NCI-H2029 treated with DMSO at 0.1 percent for 48 hours (cell line): ENCODE data around the gene IQSEC1.

ENCODE experiments used
- DNase-seq: peaks from one replicate; lab custom pipeline; 2025; lab: John Stamatoyannopoulos, UW

IQSEC1 gene

GRCh38 chr3:12968541-12968940 is 104.7 kb downstream of the IQSEC1 start:
- no peak for DNase-seq

DNA sequence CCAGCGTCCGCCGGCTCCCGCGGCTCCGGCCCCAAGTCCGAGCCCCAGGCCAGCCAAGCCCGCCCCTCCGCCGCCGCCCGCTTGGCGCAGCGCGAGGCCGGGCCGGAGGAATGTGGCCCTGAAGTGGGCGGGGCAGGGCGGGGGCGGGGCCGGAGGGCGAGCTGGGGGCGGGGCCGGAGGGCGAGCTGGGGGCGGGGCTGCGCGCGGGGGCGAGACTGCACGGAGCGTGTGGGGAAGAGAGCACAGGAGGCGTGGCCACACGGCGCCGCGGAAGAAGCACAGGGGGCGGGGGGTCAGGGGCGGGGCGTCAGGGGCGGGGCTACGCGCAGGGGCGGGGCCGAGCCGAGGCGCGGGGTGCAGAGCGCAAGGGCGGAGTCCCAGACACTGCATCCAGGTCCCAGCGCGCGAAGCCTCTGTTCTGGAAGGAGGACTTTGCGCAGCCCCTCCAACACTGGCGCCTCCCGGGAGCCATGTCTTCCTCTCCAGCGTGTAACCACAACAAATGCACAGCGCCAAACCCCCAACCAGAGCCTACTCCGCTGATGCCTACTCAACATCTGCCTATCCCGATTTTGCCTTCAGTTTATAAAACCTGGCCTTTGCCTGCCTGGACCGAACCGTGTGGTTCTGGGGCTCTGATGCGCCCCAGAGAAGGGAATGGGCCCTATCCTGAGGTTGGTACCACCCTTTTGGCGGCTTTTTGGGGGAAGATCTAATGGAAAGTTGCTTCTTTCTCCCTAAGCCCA is 105.5 kb downstream of the IQSEC1 start:
- peak; percentile 93 for DNase-seq

DNA sequence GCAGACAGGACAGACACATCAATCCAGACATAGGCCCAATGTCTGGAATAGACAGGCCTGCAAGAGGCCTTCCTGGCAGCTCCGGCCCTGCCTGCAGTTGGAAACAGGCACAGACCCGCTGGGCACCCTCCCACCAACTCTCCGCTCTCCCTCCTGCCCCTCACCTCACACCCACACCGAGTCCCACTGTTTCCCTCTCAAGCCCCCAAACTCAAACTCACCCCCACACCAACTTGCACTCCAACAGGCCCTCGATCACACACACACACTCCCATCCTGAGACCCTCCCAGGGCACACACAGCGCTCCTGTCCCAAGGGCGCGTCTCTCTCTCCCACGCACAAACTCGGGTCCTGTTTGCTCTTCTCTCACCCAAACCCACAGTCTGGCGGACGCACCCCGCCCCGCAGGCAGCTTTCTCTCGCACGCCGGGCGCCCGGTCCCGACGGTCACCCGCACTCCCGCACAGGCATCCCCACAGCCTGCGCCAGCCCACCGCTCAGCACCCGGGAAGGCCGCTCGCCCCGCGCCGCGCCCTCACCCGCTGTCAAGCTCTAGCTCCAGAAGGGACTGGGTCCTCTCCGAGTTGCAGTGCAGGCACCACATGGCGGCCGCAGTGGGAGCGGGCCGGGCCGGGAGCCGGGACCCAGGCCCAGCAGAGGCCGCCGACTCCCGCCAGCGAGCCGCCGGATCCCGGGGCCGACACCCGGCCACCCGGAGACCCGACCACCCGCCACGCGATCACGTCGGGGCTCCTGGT is 106.2 kb downstream of the IQSEC1 start:
- DNase-seq, result no peak

DNA sequence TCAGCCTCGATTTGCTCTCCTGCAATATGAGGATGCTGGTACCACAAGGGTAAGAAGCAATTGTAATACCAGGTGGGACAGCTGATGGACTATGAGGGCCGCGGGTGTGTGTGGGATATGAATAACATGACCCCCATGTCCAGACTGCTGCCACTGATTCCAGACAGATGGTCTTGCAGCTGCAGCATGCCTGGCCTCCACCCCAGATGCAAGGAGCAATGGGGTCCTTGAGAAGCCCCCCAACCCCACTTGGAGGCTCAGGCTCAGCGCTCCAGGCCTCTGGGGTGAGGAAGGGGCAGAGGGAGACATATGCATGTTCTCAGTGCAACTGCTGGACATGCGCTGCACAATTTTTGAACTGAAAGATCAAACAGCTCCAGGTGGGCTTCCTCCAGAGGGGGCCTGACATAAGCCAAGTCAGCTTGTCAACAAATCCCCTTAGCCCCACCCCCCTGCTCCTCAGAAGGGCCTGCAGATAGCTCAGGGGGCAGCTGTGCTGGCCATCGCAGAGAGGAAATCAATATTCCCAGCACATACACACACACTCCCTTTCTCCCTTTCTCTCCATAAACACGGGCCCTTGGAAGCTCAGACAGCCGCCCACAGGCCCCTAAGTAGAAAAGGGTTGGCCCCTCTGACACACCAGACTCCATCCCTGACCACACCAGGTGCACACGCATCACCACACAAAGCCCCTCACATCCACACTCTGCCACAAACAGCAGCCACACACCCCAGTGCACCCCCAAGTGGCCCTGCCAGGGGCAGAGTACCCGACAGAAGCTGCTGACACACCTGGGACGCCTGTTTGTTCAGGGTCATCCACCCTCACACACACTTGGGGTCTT is 107.0 kb downstream of the IQSEC1 start:
- no peak for DNase-seq

GRCh38 chr3:12964711-12965612 is 108.3 kb downstream of the IQSEC1 start:
- peak; percentile 83 for DNase-seq

DNA sequence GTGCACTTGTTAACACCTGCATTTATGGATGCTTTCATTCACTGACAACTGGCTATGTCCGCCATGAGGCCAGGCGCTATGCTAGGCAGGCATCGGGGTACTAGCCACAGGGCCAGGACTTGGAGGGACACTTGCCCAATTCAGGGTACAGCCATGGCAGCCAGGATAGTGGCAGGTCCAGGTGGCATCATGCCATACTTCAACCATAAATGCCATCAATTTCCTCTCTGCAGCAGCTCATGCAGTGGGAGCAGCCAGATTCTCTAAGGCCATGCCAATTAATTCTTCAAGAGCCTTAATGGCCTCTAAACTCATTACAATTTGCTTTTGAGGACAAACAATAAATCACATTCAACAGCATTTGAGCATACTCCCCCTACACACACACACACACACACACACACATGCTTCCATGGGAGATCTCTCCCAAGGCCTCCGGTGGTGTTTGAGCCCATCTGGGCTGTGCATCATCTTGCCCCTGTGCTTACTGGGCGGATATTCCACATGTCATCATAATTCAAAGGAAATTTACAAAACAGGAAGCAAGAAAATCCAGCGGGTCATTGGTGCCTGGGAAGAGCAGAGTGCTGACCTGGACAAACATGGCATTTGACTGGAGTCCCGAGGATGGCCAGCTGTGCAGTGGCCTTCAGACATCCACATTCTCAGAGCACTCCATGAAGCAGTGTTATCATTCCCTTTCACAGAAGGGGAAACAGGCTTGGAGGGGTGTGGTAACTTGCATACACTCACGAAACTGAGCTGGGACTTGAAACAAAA is 109.1 kb downstream of the IQSEC1 start:
- DNase-seq, result peak; percentile 70

DNA sequence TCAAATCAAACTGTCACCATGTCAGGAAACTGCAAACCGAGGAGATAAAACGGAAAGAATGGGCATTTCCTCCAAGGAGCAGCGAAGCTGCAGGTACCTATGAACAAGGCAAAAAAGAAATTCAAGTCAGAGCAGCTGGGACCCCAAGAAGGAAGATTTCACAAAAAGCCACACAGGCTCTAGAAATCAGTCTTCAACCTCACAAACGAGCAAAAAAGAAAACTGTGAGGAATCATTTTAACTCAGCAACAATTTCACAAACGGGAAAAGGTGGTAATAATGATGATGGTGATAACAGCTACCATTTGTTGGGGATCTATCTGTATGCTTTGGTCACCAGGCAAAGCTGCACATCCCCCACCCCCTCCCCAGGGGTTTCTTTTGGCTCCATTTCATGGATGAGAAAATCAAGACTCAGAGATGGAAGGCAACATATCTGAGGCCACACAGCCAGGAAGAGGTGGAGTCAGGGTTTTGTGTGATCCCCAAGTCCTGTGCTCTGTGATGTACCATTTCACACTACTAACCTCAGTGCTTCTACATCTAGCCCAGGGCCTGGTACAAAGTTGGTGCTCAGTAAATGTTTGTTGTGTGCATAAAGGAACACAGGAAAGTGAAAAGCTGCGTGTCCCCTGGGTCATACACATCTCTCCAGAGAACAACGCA is 109.9 kb downstream of the IQSEC1 start:
- DNase-seq, result no peak

- no peak for DNase-seq
Measured at GRCh38 chr3:12962292-12962691, 110.9 kb downstream of the IQSEC1 start.

DNA sequence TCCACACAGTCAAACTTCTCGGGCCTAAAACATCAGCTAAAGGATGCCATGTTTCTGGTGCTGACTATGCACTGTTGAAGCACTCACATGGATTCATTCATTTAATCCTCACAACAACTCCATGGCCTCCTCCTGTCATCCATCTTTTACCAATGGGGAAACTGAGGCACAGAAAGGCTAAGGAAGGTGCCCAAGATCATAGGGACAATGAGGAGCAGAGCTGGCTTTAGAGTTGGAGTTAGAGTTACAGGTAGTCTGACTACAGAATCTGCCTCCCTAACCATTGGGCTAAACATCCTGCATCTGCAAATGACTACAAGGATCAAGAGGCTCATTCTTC is 111.6 kb downstream of the IQSEC1 start:
- no peak for DNase-seq

GRCh38 chr3:12961007-12961696 is 112.1 kb downstream of the IQSEC1 start:
- no peak for DNase-seq

- no peak for DNase-seq
Measured at GRCh38 chr3:12960497-12960896, 112.7 kb downstream of the IQSEC1 start.

- DNase-seq, result no peak
Measured at GRCh38 chr3:12959838-12960378, 113.3 kb downstream of the IQSEC1 start.

DNA sequence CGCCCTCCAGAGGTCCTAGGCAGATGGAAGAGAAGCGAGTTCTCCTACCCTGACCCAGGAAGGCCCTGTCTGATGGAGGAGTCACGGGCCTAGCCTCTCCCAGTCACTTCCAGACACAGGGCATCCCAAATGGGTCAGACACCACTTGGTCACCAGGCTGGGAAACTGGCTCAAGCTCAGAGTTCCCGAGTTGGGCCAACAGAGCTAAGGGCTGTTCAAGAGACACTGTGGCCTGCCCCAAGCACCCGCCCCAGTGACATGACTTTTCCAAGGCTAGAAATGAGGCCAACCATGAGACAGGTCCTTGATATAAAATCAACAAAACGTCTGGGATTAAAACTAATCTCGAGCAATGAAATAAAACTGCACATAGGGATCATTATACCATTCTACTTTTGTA is 113.8 kb downstream of the IQSEC1 start:
- no peak for DNase-seq

DNA sequence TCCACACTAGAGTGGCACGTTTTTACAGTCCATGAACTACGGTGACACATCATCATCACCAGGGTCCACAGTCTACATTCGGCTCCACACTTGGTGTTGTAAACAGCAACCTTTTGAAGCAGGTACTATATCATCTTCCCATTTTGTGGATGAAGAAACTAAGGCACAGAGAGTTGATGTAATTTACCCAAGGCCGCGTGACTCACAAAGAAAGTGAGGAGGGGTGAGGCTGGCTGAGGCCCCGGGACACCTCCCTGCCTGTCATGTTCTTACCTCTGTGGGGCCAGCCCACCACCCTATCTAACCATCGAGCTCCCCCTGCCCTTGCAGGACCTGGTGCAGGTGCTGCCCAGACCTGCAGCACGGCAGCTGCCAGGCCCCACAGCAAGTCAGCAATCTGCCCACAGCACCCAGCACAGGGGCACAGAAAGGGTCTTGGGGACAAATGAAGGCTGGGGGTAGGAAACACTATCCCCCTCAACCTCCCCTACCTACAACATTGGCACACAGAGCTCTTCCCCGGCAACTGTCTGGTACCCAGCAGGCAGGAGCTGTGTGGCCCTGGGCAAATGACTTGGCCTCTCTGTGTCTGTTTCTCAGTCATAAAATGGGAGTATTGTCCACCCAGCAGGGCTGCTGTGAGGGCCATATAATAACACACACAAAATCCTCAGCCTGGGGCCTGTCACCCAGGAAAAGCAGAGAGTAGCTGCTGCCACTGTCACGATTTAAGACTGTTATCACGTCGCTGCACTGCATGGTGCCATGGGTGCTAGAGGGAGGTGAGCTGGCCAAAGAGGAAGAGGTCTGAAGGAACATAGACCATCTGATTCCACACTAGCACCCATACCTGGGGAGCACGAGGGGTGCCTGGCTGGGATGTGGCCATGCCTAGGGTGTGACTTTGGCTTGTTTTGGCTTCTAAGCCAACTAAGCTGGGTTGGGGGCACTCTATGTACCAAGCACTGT is 115.1 kb downstream of the IQSEC1 start:
- DNase-seq, result no peak

DNA sequence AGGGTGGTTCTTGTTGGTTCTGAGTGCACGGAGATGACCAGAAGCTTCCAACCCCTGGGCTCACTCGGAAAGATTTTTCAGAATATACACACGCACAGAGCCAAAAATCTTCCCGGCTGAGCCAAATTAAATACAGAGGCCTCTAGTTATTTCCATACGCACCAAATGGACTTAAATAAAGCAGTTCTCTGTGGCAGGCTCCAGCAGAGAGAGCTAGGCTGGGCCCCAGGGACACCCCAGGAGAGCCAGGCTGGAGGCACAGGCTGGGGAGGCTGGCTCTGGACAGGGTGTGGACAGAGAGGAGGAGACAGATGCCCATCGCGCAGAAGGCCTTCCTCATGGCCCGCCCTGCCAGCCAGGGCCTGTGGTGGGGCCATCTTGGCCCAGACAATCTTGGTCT is 115.9 kb downstream of the IQSEC1 start:
- DNase-seq, result no peak

- DNase-seq, result no peak
Measured at GRCh38 chr3:12956316-12956660, 116.9 kb downstream of the IQSEC1 start.

DNA sequence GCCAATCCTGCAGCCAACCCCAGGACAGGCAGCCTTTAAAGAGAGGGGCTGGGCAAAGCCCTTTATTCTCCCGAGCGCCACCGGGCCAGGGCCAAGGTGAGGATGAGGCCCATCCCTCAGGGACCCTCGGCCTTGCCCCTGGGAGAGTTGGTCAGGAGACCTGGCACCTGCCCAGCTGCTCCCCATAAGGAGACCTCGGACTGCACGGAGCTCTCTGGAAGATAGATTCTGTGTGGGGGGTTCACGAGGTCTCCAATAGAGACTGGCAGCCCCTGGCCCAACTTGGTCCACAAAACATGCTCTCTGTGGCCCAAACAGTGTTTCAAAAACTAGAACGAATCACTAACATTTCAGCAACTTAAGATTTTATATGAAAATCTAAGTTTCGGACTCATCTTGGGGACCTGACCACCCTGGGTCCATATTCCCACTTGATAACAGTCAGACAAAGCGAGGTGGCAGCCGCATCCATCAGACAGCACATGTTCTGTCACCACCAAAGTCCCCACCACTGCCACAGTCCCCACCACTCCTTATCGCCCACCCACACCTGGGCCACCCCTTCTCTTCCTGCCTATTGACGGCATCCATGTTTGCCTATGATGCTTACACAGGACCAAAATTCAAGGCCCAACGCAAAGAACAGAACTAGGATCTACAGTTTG is 117.4 kb downstream of the IQSEC1 start:
- no peak for DNase-seq
